CD14-positive monocyte (primary cell): ENCODE data around the gene TPST1. TPM values are rescaled to one million over a fixed set of nuclear protein-coding genes. Genes with fewer than 3 reads are reported as not detected.

Source experiments
- DNase-seq, 3 donors: peaks; one replicate each; pipeline ENCODE4 v3.0.0-alpha.2; 2011 to 2022
- H2AFZ ChIP-seq: 2 replicates; pipeline ENCODE4 v1.6.0; 2012; ENCODE audit warnings: mild to moderate bottlenecking, low read depth, low read length, inconsistent platforms; ENCODE audit not compliant: insufficient read depth, poor library complexity, severe bottlenecking
- H3K27ac ChIP-seq, 2 donors: 1 replicate in 1 of 2; 2 replicates in 1 of 2; pipeline ENCODE4 v1.5.1; 2012 to 2013; ENCODE audit warnings: low read length in 2 of 2, control low read depth in 1 of 2, inconsistent platforms in 1 of 2, low read depth in 1 of 2, mild to moderate bottlenecking in 1 of 2
- H3K27me3 ChIP-seq, 2 donors: one replicate each; pipeline versions ENCODE4 v1.6.0 to v1.6.1; 2011 to 2013; ENCODE audit warnings: low read length in 2 of 2; ENCODE audit not compliant: control insufficient read depth in 2 of 2, insufficient read depth in 2 of 2
- H3K36me3 ChIP-seq, 2 donors: replicated peaks in 1 of 2; 1 replicate in 1 of 2; 2 replicates in 1 of 2; pipeline versions ENCODE4 v1.5.1 to v1.6.1; 2012 to 2013; ENCODE audit warnings: low read length in 2 of 2, control low read depth in 1 of 2, inconsistent platforms in 1 of 2, mild to moderate bottlenecking in 1 of 2; ENCODE audit not compliant: insufficient read depth in 2 of 2, control insufficient read depth in 1 of 2
- H3K4me1 ChIP-seq, 2 donors: 1 replicate in 1 of 2; 2 replicates in 1 of 2; pipeline versions ENCODE4 v1.5.1 to v1.6.1; 2012 to 2013; ENCODE audit warnings: low read length in 2 of 2, control low read depth in 1 of 2, inconsistent platforms in 1 of 2, mild to moderate bottlenecking in 1 of 2, moderate library complexity in 1 of 2; ENCODE audit not compliant: insufficient read depth in 2 of 2, control insufficient read depth in 1 of 2
- H3K4me2 ChIP-seq: replicated peaks from 2 replicates; pipeline ENCODE3; 2012; ENCODE audit warnings: low read length, moderate library complexity, mild to moderate bottlenecking; ENCODE audit not compliant: poor library complexity, severe bottlenecking; ENCODE audit errors: extremely low read depth
- H3K4me3 ChIP-seq, 3 experiments: fragments of 200-600 bp in 1 of 3; sonication (generic) in 1 of 3; replicated peaks in 1 of 3; 1 replicate in 2 of 3; 2 replicates in 1 of 3; pipeline ENCODE4 v1.5.1; 2011 to 2013; ENCODE audit warnings: low read length in 3 of 3, mild to moderate bottlenecking in 3 of 3, control low read depth in 2 of 3, low read depth in 2 of 3, inconsistent platforms in 1 of 3, moderate library complexity in 1 of 3
- H3K79me2 ChIP-seq: 2 replicates; pipeline ENCODE4 v1.6.0; 2012; ENCODE audit warnings: mild to moderate bottlenecking, control low read depth, inconsistent platforms, low read length, moderate library complexity; ENCODE audit not compliant: insufficient read depth
- H3K9ac ChIP-seq: 2 replicates; pipeline ENCODE4 v1.6.0; 2017; ENCODE audit warnings: low read length, mild to moderate bottlenecking; ENCODE audit not compliant: insufficient read depth, poor library complexity, severe bottlenecking
- H3K9me3 ChIP-seq, 2 donors: replicated peaks in 1 of 2; 1 replicate in 1 of 2; 2 replicates in 1 of 2; pipeline versions ENCODE4 v1.5.1 to v1.6.1; 2012 to 2013; ENCODE audit warnings: low read length in 2 of 2, control low read depth in 1 of 2; ENCODE audit not compliant: control insufficient read depth in 1 of 2, insufficient read depth in 1 of 2
- H4K20me1 ChIP-seq: 2 replicates; pipeline ENCODE4 v1.6.0; 2012; ENCODE audit warnings: mild to moderate bottlenecking, low read length, control low read depth, moderate library complexity; ENCODE audit not compliant: insufficient read depth
- H3K27ac Mint-ChIP-seq, 7 donors: one replicate each; pipeline ENCODE4 v1.8.0; 2020; ENCODE audit warnings: mild to moderate bottlenecking in 7 of 7, mixed read lengths in 7 of 7, moderate library complexity in 6 of 7, inconsistent platforms in 2 of 7
- H3K27me3 Mint-ChIP-seq, 3 donors: one replicate each; pipeline ENCODE4 v1.8.0; 2021 to 2022; ENCODE audit warnings: low read depth in 3 of 3, mild to moderate bottlenecking in 3 of 3, mixed read lengths in 3 of 3, moderate library complexity in 3 of 3, inconsistent platforms in 1 of 3
- H3K36me3 Mint-ChIP-seq, 2 donors: one replicate each; pipeline ENCODE4 v1.8.0; 2020; ENCODE audit warnings: mixed read lengths in 2 of 2, inconsistent platforms in 1 of 2, mild to moderate bottlenecking in 1 of 2
- H3K4me1 Mint-ChIP-seq: one replicate; pipeline ENCODE4 v1.8.0; 2020; ENCODE audit warnings: mild to moderate bottlenecking, mixed read lengths
- H3K4me3 Mint-ChIP-seq, 2 donors: one replicate each; pipeline ENCODE4 v1.8.0; 2020; ENCODE audit warnings: mild to moderate bottlenecking in 2 of 2, mixed read lengths in 2 of 2, moderate library complexity in 1 of 2
- H3K9me3 Mint-ChIP-seq, 7 donors: one replicate each; pipeline ENCODE4 v1.8.0; 2020 to 2022; ENCODE audit warnings: mixed read lengths in 7 of 7, mild to moderate bottlenecking in 6 of 7, moderate library complexity in 6 of 7, inconsistent platforms in 2 of 7
- WGBS: methylation state at CpG from one replicate; pipeline ENCODE4 v1.1.5; 2013; ENCODE audit warnings: missing lambda C conversion rate; ENCODE audit not compliant: insufficient coverage; 5-methylcytosine and 5-hydroxymethylcytosine counted together
- intact Hi-C, 2 donors: fragments of 100-400 bp; cut with micrococcal nuclease; formaldehyde crosslinking; loops; one replicate each; pipeline versions ENCODE4 v1.15.0 to v1.15.1; 2023
- polyA plus RNA-seq, 3 donors: library from polyadenylated mRNA; depleted of rRNA in 1 of 3; unstranded in 2 of 3; stranded (reverse) in 1 of 3; fragments of 300-500 nt in 2 of 3; fragments of >200 nt in 1 of 3; fragmentation: Illumina TruSeq in 2 of 3; gene quantifications; 1 replicate in 2 of 3; 2 replicates in 1 of 3; pipeline ENCODE4 v1.2.3, GENCODE V29; 2012 to 2021
- TF ChIP-seq, protein P1 (sequence below): fragments of 200-600 bp; IDR thresholded peaks from one replicate; pipeline ENCODE4 v1.8.0; 2022; ENCODE audit warnings: antibody characterized with exemption, mild to moderate bottlenecking

The TPST1 gene
- polyA plus RNA-seq, 3 donors: 0.54 to 4.8 (median 4.2) TPM

GRCh38 chr7:66306243-66306642 lies 101.1 kb downstream of the TPST1 start:
- Histone ChIP-seq H4K20me1 (no peaks in the 10 kb centered on the region), H3K9ac (no peak overlapping the region), H3K79me2 (no peaks in the 10 kb centered on the region), H2AFZ (no peak overlapping the region), H3K27ac (no peak overlapping the region), H3K4me2 (no peak overlapping the region), H3K27me3 (no peaks in the 10 kb centered on the region), H3K9me3 (no peaks in the 10 kb centered on the region), H3K4me3 (no peak overlapping the region), H3K36me3 (no peaks in the 10 kb centered on the region), H3K4me1 (no peaks in the 10 kb centered on the region)
- peak overlapping the region in 1 of 7 donors; percentile 30 for H3K27ac Mint-ChIP-seq
- H3K4me1 Mint-ChIP-seq: peaks cover 15% of the 10 kb centered on the region
- 100% methylated on average over 1 of the region's 2 CpGs for WGBS
- TF ChIP-seq, protein P1, sequence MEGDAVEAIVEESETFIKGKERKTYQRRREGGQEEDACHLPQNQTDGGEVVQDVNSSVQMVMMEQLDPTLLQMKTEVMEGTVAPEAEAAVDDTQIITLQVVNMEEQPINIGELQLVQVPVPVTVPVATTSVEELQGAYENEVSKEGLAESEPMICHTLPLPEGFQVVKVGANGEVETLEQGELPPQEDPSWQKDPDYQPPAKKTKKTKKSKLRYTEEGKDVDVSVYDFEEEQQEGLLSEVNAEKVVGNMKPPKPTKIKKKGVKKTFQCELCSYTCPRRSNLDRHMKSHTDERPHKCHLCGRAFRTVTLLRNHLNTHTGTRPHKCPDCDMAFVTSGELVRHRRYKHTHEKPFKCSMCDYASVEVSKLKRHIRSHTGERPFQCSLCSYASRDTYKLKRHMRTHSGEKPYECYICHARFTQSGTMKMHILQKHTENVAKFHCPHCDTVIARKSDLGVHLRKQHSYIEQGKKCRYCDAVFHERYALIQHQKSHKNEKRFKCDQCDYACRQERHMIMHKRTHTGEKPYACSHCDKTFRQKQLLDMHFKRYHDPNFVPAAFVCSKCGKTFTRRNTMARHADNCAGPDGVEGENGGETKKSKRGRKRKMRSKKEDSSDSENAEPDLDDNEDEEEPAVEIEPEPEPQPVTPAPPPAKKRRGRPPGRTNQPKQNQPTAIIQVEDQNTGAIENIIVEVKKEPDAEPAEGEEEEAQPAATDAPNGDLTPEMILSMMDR: no peak
- no peaks in the 10 kb centered on the region for H3K36me3 Mint-ChIP-seq
- intact Hi-C loops: no loop called here
- peaks cover 0 to 2% (median 0%) of the 10 kb centered on the region in 7 donors for H3K9me3 Mint-ChIP-seq
- DNase-seq: no peak
- H3K4me3 Mint-ChIP-seq: no peak overlapping the region
- H3K27me3 Mint-ChIP-seq: no peaks in the 10 kb centered on the region

DNA sequence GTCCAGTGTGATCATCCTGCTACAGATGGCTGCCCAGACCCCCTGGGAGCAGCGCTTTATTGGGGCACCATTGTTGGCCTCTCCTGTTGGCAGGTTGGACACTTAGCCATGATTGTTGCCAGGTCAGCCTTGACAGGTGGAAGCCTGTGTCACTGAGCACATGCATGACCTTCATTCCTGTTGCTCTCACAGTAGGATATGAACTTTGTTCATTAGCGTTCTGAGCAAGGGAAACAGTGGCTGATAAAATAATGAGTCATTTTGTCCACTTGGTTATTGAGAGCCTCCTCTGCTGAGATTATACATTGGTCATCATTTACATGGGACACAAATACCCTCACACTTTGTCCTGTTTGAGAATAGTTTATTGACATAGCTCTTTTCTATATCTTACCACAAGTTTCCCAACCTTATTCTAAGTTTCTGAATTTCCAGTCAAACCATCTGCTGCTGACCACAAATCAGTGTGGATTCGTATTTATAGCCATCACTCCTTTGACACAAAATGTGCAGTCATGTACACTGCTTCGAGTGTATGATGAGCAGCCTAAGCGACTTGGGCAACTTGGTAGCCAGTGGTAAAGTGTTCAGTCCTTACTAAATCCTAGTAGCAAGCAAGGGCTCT lies 102.6 kb downstream of the TPST1 start:
- Histone ChIP-seq H3K9ac (no peak overlapping the region), H3K36me3 (no peaks in the 10 kb centered on the region), H3K4me3 (no peak overlapping the region), H3K79me2 (no peaks in the 10 kb centered on the region), H4K20me1 (no peaks in the 10 kb centered on the region), H3K4me2 (no peak overlapping the region), H2AFZ (no peak overlapping the region), H3K27me3 (no peaks in the 10 kb centered on the region), H3K9me3 (no peaks in the 10 kb centered on the region), H3K4me1 (no peaks in the 10 kb centered on the region), H3K27ac (no peak overlapping the region)
- peaks cover 6% of the 10 kb centered on the region for H3K4me1 Mint-ChIP-seq
- H3K4me3 Mint-ChIP-seq: no peak overlapping the region
- no peak overlapping the region for H3K27ac Mint-ChIP-seq
- no peaks in the 10 kb centered on the region for H3K9me3 Mint-ChIP-seq
- H3K27me3 Mint-ChIP-seq: peaks cover 0 to 1% (median 0%) of the 10 kb centered on the region in 3 donors
- intact Hi-C loops: no loop called here
- H3K36me3 Mint-ChIP-seq: no peaks in the 10 kb centered on the region
- TF ChIP-seq, protein P1: no peak
- WGBS: 100% methylated on average over 2 of the region's 5 CpGs
- no peak for DNase-seq
